HG03432 (cell line): ENCODE results near the gene GRIN2A.
A peak's percentile ranks its signal among the peaks of the same experiment; 100 is the strongest.

Experiments
- ATAC-seq: cut with Tn5 transposase; IDR thresholded peaks from one replicate; pipeline ENCODE4 v1.9.1; 2021; ENCODE audit warnings: mild to moderate bottlenecking, moderate library complexity; ENCODE audit not compliant: unreplicated experiment

Gene GRIN2A

GRCh38 chr16:10182222-10183053 lies at the start of gene GRIN2A:
Gene GRIN2A, minus strand, starts transcription at chr16:10182428. Its CDS starts 2,017 bp downstream, at chr16:10180411.
- no peak for ATAC-seq

- ATAC-seq: no peak
Observed at GRCh38 chr16:10231563-10231962, 49.3 kb upstream of the GRIN2A start.

- ATAC-seq: peak; percentile 60
Observed at GRCh38 chr16:10228779-10229178, 46.6 kb upstream of the GRIN2A start.

- ATAC-seq: no peak
Observed at GRCh38 chr16:10226987-10227306, 44.7 kb upstream of the GRIN2A start.

- no peak for ATAC-seq
Observed at GRCh38 chr16:10226141-10226986, 44.1 kb upstream of the GRIN2A start.

GRCh38 chr16:10225653-10226052 lies 43.4 kb upstream of the GRIN2A start:
- ATAC-seq: no peak

- ATAC-seq: no peak
Observed at GRCh38 chr16:10224850-10225249, 42.6 kb upstream of the GRIN2A start.

GRCh38 chr16:10220942-10221341 lies 38.7 kb upstream of the GRIN2A start:
- no peak for ATAC-seq

- ATAC-seq: no peak
Observed at GRCh38 chr16:10219742-10220141, 37.5 kb upstream of the GRIN2A start.

- ATAC-seq: no peak
Observed at GRCh38 chr16:10218490-10219206, 36.4 kb upstream of the GRIN2A start.

GRCh38 chr16:10213748-10214147 lies 31.5 kb upstream of the GRIN2A start:
- ATAC-seq: no peak

GRCh38 chr16:10210944-10211343 lies 28.7 kb upstream of the GRIN2A start:
- ATAC-seq: no peak

GRCh38 chr16:10206865-10207264 lies 24.6 kb upstream of the GRIN2A start:
- ATAC-seq: no peak

- ATAC-seq: peak; percentile 64
Observed at GRCh38 chr16:10206215-10206614, 24.0 kb upstream of the GRIN2A start.

- ATAC-seq: no peak
Observed at GRCh38 chr16:10205688-10206087, 23.5 kb upstream of the GRIN2A start.

- no peak for ATAC-seq
Observed at GRCh38 chr16:10202649-10203048, 20.4 kb upstream of the GRIN2A start.

GRCh38 chr16:10200637-10201586 lies 18.7 kb upstream of the GRIN2A start:
- ATAC-seq: no peak

- no peak for ATAC-seq
Observed at GRCh38 chr16:10196999-10197398, 14.8 kb upstream of the GRIN2A start.

GRCh38 chr16:10191096-10191495 lies 8.9 kb upstream of the GRIN2A start:
- ATAC-seq: no peak

GRCh38 chr16:10189861-10190390 lies 7.7 kb upstream of the GRIN2A start:
- ATAC-seq: no peak
